Prostate gland (tissue), 2 donors: ENCODE measurements around the gene VEPH1.

Experiments used
- CTCF ChIP-seq, 4 experiments: fragments of 200-600 bp in 2 of 4; fragments of 450-650 bp in 2 of 4; sonication (generic) in 2 of 4; IDR thresholded peaks; 1 replicate in 3 of 4; 2 replicates in 1 of 4; pipeline ENCODE4 v1.5.1; 2016 to 2019; ENCODE audit warnings: antibody characterized with exemption in 4 of 4, mild to moderate bottlenecking in 2 of 4, moderate library complexity in 2 of 4
- POLR2A ChIP-seq: fragments of 450-650 bp; IDR thresholded peaks from one replicate; pipeline ENCODE4 v1.6.1; 2016; ENCODE audit warnings: antibody characterized with exemption, mild to moderate bottlenecking
- POLR2AphosphoS5 ChIP-seq: sonication (generic); formaldehyde crosslinking; IDR thresholded peaks from one replicate; pipeline ENCODE4 v1.6.1; 2017; ENCODE audit warnings: antibody characterized with exemption

- TF ChIP-seq POLR2A (no peak), CTCF (IDR thresholded peaks at IDR 0.05) (no peak), POLR2AphosphoS5 (no peak)
These were observed 110.1 kb downstream of the VEPH1 start for GRCh38 chr3:157393113-157393512.
